ENCODE measurements around the gene HMG20B.

Gene HMG20B

GRCh38 chr19:3573162-3573857, 566 bp downstream of the HMG20B start:
- Histone ChIP-seq H3K4me3 (peak overlapping the region; percentile 96), H3K27ac (peak overlapping the region; percentile 75 to 88)
- DNase-seq (ENCODE audit: low spot score): no peak
- TF ChIP-seq CTCF (IDR thresholded peaks at IDR 0.05): no peak

GRCh38 chr19:3573858-3574637, 1.3 kb downstream of the HMG20B start:
- Histone ChIP-seq H3K4me3 (peak overlapping the region; percentile 96), H3K27ac (peak overlapping the region in 1 of 2 donors; percentile 88)
- no peak for TF ChIP-seq CTCF (IDR thresholded peaks at IDR 0.05)
- peak; percentile 90 for DNase-seq (ENCODE audit: low spot score)

- H3K27ac ChIP-seq: no peak overlapping the region
- no peak for DNase-seq (ENCODE audit: low spot score)
- H3K4me3 ChIP-seq: no peak overlapping the region
- TF ChIP-seq CTCF (IDR thresholded peaks at IDR 0.05): no peak
Measured at GRCh38 chr19:3575260-3575741, 2.6 kb downstream of the HMG20B start.

- peak overlapping the region; percentile 67 for H3K4me3 ChIP-seq
- no peak for TF ChIP-seq CTCF (IDR thresholded peaks at IDR 0.05)
- peak overlapping the region in 1 of 2 donors; percentile 87 for H3K27ac ChIP-seq
- no peak for DNase-seq (ENCODE audit: low spot score)
Measured at GRCh38 chr19:3575949-3576673, 3.4 kb downstream of the HMG20B start.

- H3K27ac ChIP-seq: peak overlapping the region in 1 of 2 donors; percentile 87
Measured at GRCh38 chr19:3576696-3577443, 4.1 kb downstream of the HMG20B start.

More at GRCh38 chr19:3576696-3577443, 4.1 kb downstream of the HMG20B start:
- TF ChIP-seq CTCF (IDR thresholded peaks at IDR 0.05): no peak
- H3K4me3 ChIP-seq: peak overlapping the region; percentile 67
- no peak for DNase-seq (ENCODE audit: low spot score)

Measured in coronary artery (tissue), 2 donors.